ENCODE measurements around the gene FIP1L1.

The FIP1L1 gene

GRCh38 chr4:53498706-53499105 lies 121.3 kb downstream of the FIP1L1 start:
- Histone ChIP-seq H3K4me3 (no peak overlapping the region), H3K27me3 (no peaks in the 10 kb centered on the region), H4K20me1 (no peaks in the 10 kb centered on the region), H3K9me3 (replicated peaks in 1 of 11) (no peaks in the 10 kb centered on the region), H3K36me3 (no peaks in the 10 kb centered on the region), H3K9ac (no peak overlapping the region), H3K4me1 (no peaks in the 10 kb centered on the region), H3K27ac (no peak overlapping the region), H3K4me2 (no peak overlapping the region)
- no peak for TF ChIP-seq Cebpa-rat (IDR thresholded peaks at IDR 0.05)

DNA sequence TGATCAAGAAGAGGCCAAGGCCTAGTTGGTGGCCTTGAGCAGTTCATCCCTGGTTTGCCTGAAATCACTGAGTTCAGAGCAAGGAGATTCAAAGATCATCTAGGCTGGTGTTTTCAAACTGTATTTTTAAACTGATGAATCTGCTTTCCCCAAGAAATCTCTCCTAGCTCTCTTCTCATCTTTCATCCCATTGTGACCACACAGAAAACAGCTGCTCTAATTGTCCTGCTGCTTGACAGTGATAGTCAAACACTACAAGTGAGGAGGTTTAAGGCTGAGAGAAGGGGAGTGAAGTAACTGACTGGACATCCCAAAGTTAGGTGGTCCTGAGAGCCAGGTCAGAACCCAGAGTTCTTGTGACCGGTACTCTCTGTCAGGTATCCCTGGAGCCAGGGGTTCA lies 122.3 kb downstream of the FIP1L1 start:
- no peak for TF ChIP-seq Cebpa-rat (IDR thresholded peaks at IDR 0.05)
- Histone ChIP-seq H3K27ac (no peak overlapping the region), H3K4me3 (no peak overlapping the region), H3K4me2 (no peak overlapping the region), H3K9me3 (replicated peaks in 1 of 11) (no peaks in the 10 kb centered on the region), H3K36me3 (no peaks in the 10 kb centered on the region), H4K20me1 (no peaks in the 10 kb centered on the region), H3K4me1 (no peaks in the 10 kb centered on the region), H3K27me3 (no peaks in the 10 kb centered on the region), H3K9ac (no peak overlapping the region)

GRCh38 chr4:53500546-53500945 lies 123.1 kb downstream of the FIP1L1 start:
- H3K4me2 ChIP-seq: no peak overlapping the region
- no peak overlapping the region for H3K4me3 ChIP-seq
- H3K36me3 ChIP-seq: no peaks in the 10 kb centered on the region
- no peaks in the 10 kb centered on the region for H3K27me3 ChIP-seq
- no peak overlapping the region for H3K27ac ChIP-seq
- no peaks in the 10 kb centered on the region for H4K20me1 ChIP-seq
- H3K9ac ChIP-seq: no peak overlapping the region
- no peak for TF ChIP-seq Cebpa-rat (IDR thresholded peaks at IDR 0.05)
- H3K9me3 ChIP-seq (replicated peaks in 1 of 11): no peaks in the 10 kb centered on the region
- no peaks in the 10 kb centered on the region for H3K4me1 ChIP-seq

- H3K9ac ChIP-seq: no peak overlapping the region
- no peaks in the 10 kb centered on the region for H3K36me3 ChIP-seq
- H3K27ac ChIP-seq: no peak overlapping the region
- H3K4me2 ChIP-seq: no peak overlapping the region
- no peaks in the 10 kb centered on the region for H4K20me1 ChIP-seq
- no peaks in the 10 kb centered on the region for H3K4me1 ChIP-seq
- no peak overlapping the region for H3K4me3 ChIP-seq
- H3K27me3 ChIP-seq: no peaks in the 10 kb centered on the region
- H3K9me3 ChIP-seq (replicated peaks in 1 of 11): no peaks in the 10 kb centered on the region
- TF ChIP-seq Cebpa-rat (IDR thresholded peaks at IDR 0.05): no peak
These were observed 124.1 kb downstream of the FIP1L1 start for GRCh38 chr4:53501561-53501960.

- 0 out of 20 replicates have a peak, but pooled peaks cover 0 to under 1% (median 0%) of the 10 kb centered on the region in 10 experiments for H3K4me1 ChIP-seq
- no peaks in the 10 kb centered on the region for H3K36me3 ChIP-seq
- H3K9ac ChIP-seq: no peak overlapping the region
- no peaks in the 10 kb centered on the region for H4K20me1 ChIP-seq
- H3K4me3 ChIP-seq: no peak overlapping the region
- H3K4me2 ChIP-seq: no peak overlapping the region
- no peaks in the 10 kb centered on the region for H3K27me3 ChIP-seq
- no peak overlapping the region for H3K27ac ChIP-seq
- no peak for TF ChIP-seq Cebpa-rat (IDR thresholded peaks at IDR 0.05)
- H3K9me3 ChIP-seq (replicated peaks in 1 of 11): no peaks in the 10 kb centered on the region
These were observed 124.7 kb downstream of the FIP1L1 start for GRCh38 chr4:53502094-53502493.

DNA sequence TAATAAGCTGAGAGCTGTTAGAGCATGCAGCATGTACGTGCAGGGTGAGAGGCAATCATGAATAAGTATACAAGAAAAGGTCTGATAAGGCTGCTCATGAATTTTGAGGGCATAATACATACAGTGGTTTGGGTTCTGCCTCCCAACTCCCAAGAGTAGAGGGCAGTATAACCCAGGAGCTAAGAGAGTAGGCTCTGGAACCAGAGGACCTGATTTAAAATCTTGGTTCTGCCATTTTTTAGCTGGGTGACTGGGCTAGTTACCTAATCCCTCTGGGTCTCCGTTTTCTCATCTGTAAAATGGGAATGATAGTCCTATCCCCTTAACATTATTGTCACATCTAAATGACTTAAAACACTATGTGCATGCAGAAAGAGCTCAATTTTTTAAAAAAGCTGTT lies 128.5 kb downstream of the FIP1L1 start:
- no peaks in the 10 kb centered on the region for H3K27me3 ChIP-seq
- peaks cover 0 to 15% (median 0%) of the 10 kb centered on the region in 10 experiments; a peak in 2 of 20 replicates for H3K4me1 ChIP-seq
- H4K20me1 ChIP-seq: no peaks in the 10 kb centered on the region
- no peak overlapping the region for H3K9ac ChIP-seq
- H3K36me3 ChIP-seq: no peaks in the 10 kb centered on the region
- no peak overlapping the region for H3K4me2 ChIP-seq
- no peaks in the 10 kb centered on the region for H3K9me3 ChIP-seq (replicated peaks in 1 of 11)
- H3K4me3 ChIP-seq: no peak overlapping the region
- TF ChIP-seq Cebpa-rat (IDR thresholded peaks at IDR 0.05): no peak
- H3K27ac ChIP-seq: no peak overlapping the region

DNA sequence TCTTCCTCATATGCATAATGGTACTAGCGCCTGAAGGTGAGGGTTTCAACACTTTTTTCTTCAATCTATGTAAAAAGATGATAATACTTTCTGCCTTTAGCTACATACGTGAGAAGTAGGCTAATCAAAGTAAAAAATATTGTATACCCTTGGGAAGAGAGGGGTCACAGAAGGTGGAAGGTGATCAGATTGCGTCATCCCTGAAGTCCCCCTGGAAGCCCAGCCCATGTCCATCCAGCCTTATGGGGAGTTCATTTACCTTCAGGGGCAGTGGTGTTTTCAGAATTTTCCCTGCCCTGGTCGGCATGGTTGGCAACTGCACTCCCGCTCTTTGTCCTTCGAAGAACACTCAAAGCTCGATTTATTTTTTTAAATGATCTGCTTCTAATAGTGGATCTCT lies 129.6 kb downstream of the FIP1L1 start:
- H3K4me2 ChIP-seq: no peak overlapping the region
- H3K4me1 ChIP-seq: peaks cover 0 to 15% (median 0%) of the 10 kb centered on the region in 10 experiments; a peak in 2 of 20 replicates
- TF ChIP-seq Cebpa-rat (IDR thresholded peaks at IDR 0.05): peak in 2 of 11 experiments; percentile 27 to 67; a peak in 3 of 22 replicates
- no peaks in the 10 kb centered on the region for H3K9me3 ChIP-seq (replicated peaks in 1 of 11)
- no peaks in the 10 kb centered on the region for H3K36me3 ChIP-seq
- no peaks in the 10 kb centered on the region for H3K27me3 ChIP-seq
- H3K4me3 ChIP-seq: no peak overlapping the region
- H3K27ac ChIP-seq: no peak overlapping the region
- H4K20me1 ChIP-seq: no peaks in the 10 kb centered on the region
- H3K9ac ChIP-seq: no peak overlapping the region

DNA sequence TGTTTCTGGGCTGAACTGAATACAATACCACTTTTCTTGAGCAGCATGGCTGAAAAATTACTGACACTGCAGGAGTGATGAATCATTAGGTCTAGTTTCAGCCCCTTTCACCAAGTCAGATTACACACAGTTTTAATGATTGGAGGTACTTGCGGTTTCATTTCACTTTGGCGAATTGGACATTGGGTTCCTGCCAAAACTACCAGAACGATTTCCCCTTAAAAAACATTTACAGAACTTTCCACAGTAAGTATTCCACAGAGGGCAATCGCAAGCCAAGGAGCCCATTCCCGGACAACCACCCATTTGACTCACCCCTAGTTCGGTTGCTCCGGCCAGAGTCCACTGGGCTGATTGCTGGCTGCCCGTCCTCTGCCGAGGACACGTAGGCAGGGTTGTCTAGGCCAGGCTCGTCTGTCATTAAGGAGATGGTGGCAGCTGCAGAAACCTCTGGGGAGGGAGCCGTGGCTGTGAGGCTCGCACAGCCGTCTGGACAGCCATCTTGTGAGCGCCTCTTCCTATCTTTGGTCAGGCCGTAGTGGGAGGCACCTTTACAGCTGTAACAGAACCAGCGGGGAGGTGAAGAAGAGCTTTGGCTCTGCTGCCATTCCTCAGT lies 130.3 kb downstream of the FIP1L1 start:
- Histone ChIP-seq H3K4me3 (no peak overlapping the region), H3K27ac (no peak overlapping the region), H3K4me1 (peaks cover 0 to 15% (median 0%) of the 10 kb centered on the region in 10 experiments; a peak in 2 of 20 replicates), H3K27me3 (no peaks in the 10 kb centered on the region), H3K4me2 (no peak overlapping the region), H3K9me3 (replicated peaks in 1 of 11) (no peaks in the 10 kb centered on the region), H3K9ac (no peak overlapping the region), H4K20me1 (no peaks in the 10 kb centered on the region), H3K36me3 (no peaks in the 10 kb centered on the region)
- no peak for TF ChIP-seq Cebpa-rat (IDR thresholded peaks at IDR 0.05)

GRCh38 chr4:53508446-53508845 lies 131.0 kb downstream of the FIP1L1 start:
- Histone ChIP-seq H3K27ac (no peak overlapping the region), H3K9me3 (replicated peaks in 1 of 11) (no peaks in the 10 kb centered on the region), H3K4me2 (peak overlapping the region in 2 of 11 experiments; percentile 1 to 11; a peak in 2 of 22 replicates), H3K9ac (no peak overlapping the region), H3K27me3 (no peaks in the 10 kb centered on the region), H3K4me3 (no peak overlapping the region), H3K36me3 (no peaks in the 10 kb centered on the region), H3K4me1 (peaks cover 0 to 15% (median 0%) of the 10 kb centered on the region in 10 experiments; a peak in 2 of 20 replicates), H4K20me1 (no peaks in the 10 kb centered on the region)
- TF ChIP-seq Cebpa-rat (IDR thresholded peaks at IDR 0.05): no peak

- no peak for TF ChIP-seq Cebpa-rat (IDR thresholded peaks at IDR 0.05)
- Histone ChIP-seq H3K9ac (no peak overlapping the region), H3K4me1 (peaks cover 0 to 15% (median 0%) of the 10 kb centered on the region in 10 experiments; a peak in 2 of 20 replicates), H3K4me2 (no peak overlapping the region), H3K27ac (no peak overlapping the region), H3K27me3 (no peaks in the 10 kb centered on the region), H3K9me3 (replicated peaks in 1 of 11) (no peaks in the 10 kb centered on the region), H4K20me1 (no peaks in the 10 kb centered on the region), H3K36me3 (no peaks in the 10 kb centered on the region), H3K4me3 (no peak overlapping the region)
These were observed 132.9 kb downstream of the FIP1L1 start for GRCh38 chr4:53510321-53510720.
